ENCODE results near the gene G6PC1.

DNA sequence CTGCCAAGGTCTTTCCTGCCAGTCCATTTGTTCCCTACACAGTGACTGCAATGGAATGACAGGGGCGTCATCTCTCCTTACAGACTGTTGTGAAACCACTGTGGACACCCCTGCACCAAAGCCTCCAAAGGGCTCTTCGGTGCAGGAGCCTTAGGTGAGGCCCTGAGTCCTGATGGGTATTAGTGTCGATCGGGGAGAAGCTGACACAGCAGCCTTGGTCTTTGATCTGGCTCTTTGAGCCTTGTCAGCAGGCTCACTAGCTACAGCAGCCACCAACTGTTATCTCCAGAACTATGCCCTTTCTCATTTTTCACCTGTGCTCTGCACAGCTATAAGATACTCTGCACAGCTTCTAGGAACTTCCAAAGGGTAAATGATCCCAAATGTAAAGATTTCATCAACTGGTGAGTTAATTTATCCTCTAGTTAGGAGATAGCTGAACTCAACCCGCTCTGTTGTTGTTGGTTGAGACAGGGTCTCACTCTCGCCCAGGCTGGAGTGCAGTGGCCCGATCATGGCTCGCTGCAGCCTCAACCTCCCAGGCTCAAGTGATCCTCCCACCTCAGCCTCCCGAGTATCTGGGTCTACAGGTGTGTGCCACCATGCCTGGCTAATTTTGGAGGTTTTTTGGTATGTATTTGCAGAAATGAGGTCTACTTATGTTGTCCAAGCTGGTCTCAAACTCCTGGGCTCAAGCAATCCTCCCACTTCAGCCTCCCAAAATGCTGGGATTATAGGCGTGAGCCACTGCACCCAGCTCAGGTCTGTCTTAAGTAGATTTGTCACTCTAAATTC lies 19.7 kb downstream of the G6PC1 start:
- TF ChIP-seq, protein P1, sequence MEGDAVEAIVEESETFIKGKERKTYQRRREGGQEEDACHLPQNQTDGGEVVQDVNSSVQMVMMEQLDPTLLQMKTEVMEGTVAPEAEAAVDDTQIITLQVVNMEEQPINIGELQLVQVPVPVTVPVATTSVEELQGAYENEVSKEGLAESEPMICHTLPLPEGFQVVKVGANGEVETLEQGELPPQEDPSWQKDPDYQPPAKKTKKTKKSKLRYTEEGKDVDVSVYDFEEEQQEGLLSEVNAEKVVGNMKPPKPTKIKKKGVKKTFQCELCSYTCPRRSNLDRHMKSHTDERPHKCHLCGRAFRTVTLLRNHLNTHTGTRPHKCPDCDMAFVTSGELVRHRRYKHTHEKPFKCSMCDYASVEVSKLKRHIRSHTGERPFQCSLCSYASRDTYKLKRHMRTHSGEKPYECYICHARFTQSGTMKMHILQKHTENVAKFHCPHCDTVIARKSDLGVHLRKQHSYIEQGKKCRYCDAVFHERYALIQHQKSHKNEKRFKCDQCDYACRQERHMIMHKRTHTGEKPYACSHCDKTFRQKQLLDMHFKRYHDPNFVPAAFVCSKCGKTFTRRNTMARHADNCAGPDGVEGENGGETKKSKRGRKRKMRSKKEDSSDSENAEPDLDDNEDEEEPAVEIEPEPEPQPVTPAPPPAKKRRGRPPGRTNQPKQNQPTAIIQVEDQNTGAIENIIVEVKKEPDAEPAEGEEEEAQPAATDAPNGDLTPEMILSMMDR (IDR thresholded peaks at IDR 0.05; ENCODE audit: low read length): no peak
- TF ChIP-seq EZH2 (IDR thresholded peaks at IDR 0.05; ENCODE audit: borderline replicate concordance, low read length): no peak
